ENCODE data around the gene SS18L1. TPM values are rescaled to one million over a fixed set of nuclear protein-coding genes. Genes with fewer than 3 reads are reported as not detected.
A peak's percentile ranks its signal among the peaks of the same experiment; 100 is the strongest.

SS18L1 gene
- total RNA-seq, 4 donors from 2014 or later, result 14.7 to 23.2 (median 22.1) TPM

GRCh38 chr20:62226707-62227590 is 83.4 kb downstream of the SS18L1 start:
- in situ Hi-C loops (cut with MboI; ENCODE audit: low pct_ligation_motif_present in 1 of 4, low pct_unique_long_range_greater_than_20kb in 1 of 4, low sequenced_read_pairs in 3 of 4) (no loop called here), intact Hi-C loops (cut with DNase I; ENCODE audit: low total_unique reads) (no loop called here)
- DNase-seq, result no peak
- TF ChIP-seq CTCF (IDR thresholded peaks at IDR 0.05), result no peak
- no peak for TF ChIP-seq POLR2A (IDR thresholded peaks at IDR 0.05)
- no peak for TF ChIP-seq EP300 (IDR thresholded peaks at IDR 0.05; ENCODE audit: low read depth)
- no peak for TF ChIP-seq POLR2AphosphoS5 (IDR thresholded peaks at IDR 0.05)
- Histone ChIP-seq H3K4me3 (no peak overlapping the region), H3K27me3 (peaks cover 49% of the 10 kb centered on the region), H3K9me3 (no peaks in the 10 kb centered on the region), H3K36me3 (no peaks in the 10 kb centered on the region), H3K27ac (no peak overlapping the region), H3K4me1 (no peaks in the 10 kb centered on the region)
- 68 to 100% methylated on average over 1 to 21 of the region's 24 CpGs for WGBS, 2 donors (ENCODE audit: low coverage in 1 of 2)

GRCh38 chr20:62227591-62227976 is 84.0 kb downstream of the SS18L1 start:
- intact Hi-C loops (cut with DNase I; ENCODE audit: low total_unique reads) (no loop called here), in situ Hi-C loops (cut with MboI; ENCODE audit: low pct_ligation_motif_present in 1 of 4, low pct_unique_long_range_greater_than_20kb in 1 of 4, low sequenced_read_pairs in 3 of 4) (no loop called here)
- 51% methylated on average over 7 of the region's 10 CpGs; no CpG with 5 or more reads in 1 of the 2 donors for WGBS, 2 donors (ENCODE audit: low coverage in 1 of 2)
- TF ChIP-seq POLR2A (IDR thresholded peaks at IDR 0.05), result no peak
- no peak for TF ChIP-seq POLR2AphosphoS5 (IDR thresholded peaks at IDR 0.05)
- TF ChIP-seq CTCF (IDR thresholded peaks at IDR 0.05), result no peak
- TF ChIP-seq EP300 (IDR thresholded peaks at IDR 0.05; ENCODE audit: low read depth), result no peak
- no peak for DNase-seq
- Histone ChIP-seq H3K9me3 (no peaks in the 10 kb centered on the region), H3K36me3 (no peaks in the 10 kb centered on the region), H3K27me3 (peaks cover 43% of the 10 kb centered on the region), H3K27ac (no peak overlapping the region), H3K4me3 (no peak overlapping the region), H3K4me1 (no peaks in the 10 kb centered on the region)

- Histone ChIP-seq H3K27ac (no peak overlapping the region), H3K36me3 (no peaks in the 10 kb centered on the region), H3K27me3 (peaks cover 36% of the 10 kb centered on the region), H3K9me3 (no peaks in the 10 kb centered on the region), H3K4me1 (no peaks in the 10 kb centered on the region), H3K4me3 (no peak overlapping the region)
- peak; percentile 29 for DNase-seq
- in situ Hi-C loops (cut with MboI; ENCODE audit: low pct_ligation_motif_present in 1 of 4, low pct_unique_long_range_greater_than_20kb in 1 of 4, low sequenced_read_pairs in 3 of 4), result no loop called here
- intact Hi-C loops (cut with DNase I; ENCODE audit: low total_unique reads), result no loop called here
- WGBS, 2 donors (ENCODE audit: low coverage in 1 of 2), result 22 to 38% methylated on average over 7 to 35 of the region's 37 CpGs
- TF ChIP-seq POLR2A (IDR thresholded peaks at IDR 0.05) (no peak), EP300 (IDR thresholded peaks at IDR 0.05; ENCODE audit: low read depth) (no peak), CTCF (IDR thresholded peaks at IDR 0.05) (no peak), POLR2AphosphoS5 (IDR thresholded peaks at IDR 0.05) (no peak)
Observed at GRCh38 chr20:62227977-62228958, 84.7 kb downstream of the SS18L1 start.

GRCh38 chr20:62228982-62229545 is 85.5 kb downstream of the SS18L1 start:
- TF ChIP-seq EP300 (IDR thresholded peaks at IDR 0.05; ENCODE audit: low read depth) (no peak), POLR2AphosphoS5 (IDR thresholded peaks at IDR 0.05) (no peak), CTCF (IDR thresholded peaks at IDR 0.05) (no peak), POLR2A (IDR thresholded peaks at IDR 0.05) (no peak)
- H3K4me1 ChIP-seq, result no peaks in the 10 kb centered on the region
- H3K27me3 ChIP-seq, result peaks cover 28% of the 10 kb centered on the region
- in situ Hi-C loops (cut with MboI; ENCODE audit: low pct_ligation_motif_present in 1 of 4, low pct_unique_long_range_greater_than_20kb in 1 of 4, low sequenced_read_pairs in 3 of 4), result no loop called here
- H3K9me3 ChIP-seq, result no peaks in the 10 kb centered on the region
- WGBS, 2 donors (ENCODE audit: low coverage in 1 of 2), result 66 to 81% methylated on average over 5 to 7 of the region's 7 CpGs
- H3K4me3 ChIP-seq, result no peak overlapping the region
- intact Hi-C loops (cut with DNase I; ENCODE audit: low total_unique reads), result no loop called here
- DNase-seq, result no peak
- no peaks in the 10 kb centered on the region for H3K36me3 ChIP-seq
- H3K27ac ChIP-seq, result no peak overlapping the region
